ENCODE measurements around the gene SLC22A1. TPM values are rescaled to one million over a fixed set of nuclear protein-coding genes. Genes with fewer than 3 reads are reported as not detected.

The SLC22A1 gene
- total RNA-seq, 3 donors from 2014 or later: 0.98 to 3.2 (median 1.3) TPM

DNA sequence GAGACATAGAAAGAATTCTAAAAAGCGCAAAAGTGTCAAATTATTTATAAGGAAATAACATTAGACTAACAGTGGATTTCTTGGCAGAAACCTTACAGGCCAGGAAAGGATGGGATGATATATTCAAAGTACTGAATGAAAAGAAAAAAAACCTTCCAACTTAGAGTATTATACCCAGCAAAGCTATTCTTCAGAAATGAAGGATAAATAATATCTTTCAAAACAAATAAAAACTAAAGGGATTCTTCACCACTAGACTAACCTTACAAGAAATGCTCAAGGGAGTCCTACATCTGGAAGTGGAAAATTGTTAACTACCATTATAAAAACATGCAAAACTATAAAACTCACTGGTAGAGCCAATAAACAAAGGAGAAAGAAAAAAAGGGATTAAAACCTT is 71.2 kb downstream of the SLC22A1 start:
- intact Hi-C loops (cut with DNase I; ENCODE audit: low total_unique reads): no loop called here
- TF ChIP-seq POLR2AphosphoS5 (IDR thresholded peaks at IDR 0.05): no peak
- Histone ChIP-seq H3K9me3 (peaks cover 6 to 39% of the 10 kb centered on the region in 2 donors), H3K4me1 (no peaks in the 10 kb centered on the region), H3K27ac (no peak overlapping the region), H3K4me3 (no peak overlapping the region), H3K36me3 (no peaks in the 10 kb centered on the region), H3K27me3 (no peaks in the 10 kb centered on the region)
- no peak for DNase-seq (ENCODE audit: low spot score in 2 of 2)

DNA sequence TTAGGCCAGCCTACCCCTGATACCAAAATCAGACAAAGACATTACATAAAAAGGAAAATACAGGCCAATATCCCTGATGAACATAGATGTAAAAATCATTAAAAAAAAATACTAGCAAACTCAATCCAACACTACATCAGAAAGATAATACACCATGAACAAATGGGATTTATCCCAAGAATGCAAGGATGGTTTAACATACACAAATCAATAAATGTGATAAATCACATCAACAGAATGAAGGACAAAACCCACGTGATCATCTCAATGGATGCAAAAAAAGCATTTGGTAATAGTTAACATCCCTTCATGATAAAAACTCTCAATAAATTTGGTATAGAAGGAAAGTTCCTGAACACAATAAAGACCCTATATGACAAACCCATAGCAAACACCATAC is 73.2 kb downstream of the SLC22A1 start:
- no peak overlapping the region for H3K4me3 ChIP-seq
- H3K4me1 ChIP-seq: no peaks in the 10 kb centered on the region
- peaks cover 6 to 39% of the 10 kb centered on the region in 2 donors for H3K9me3 ChIP-seq
- H3K36me3 ChIP-seq: no peaks in the 10 kb centered on the region
- H3K27ac ChIP-seq: no peak overlapping the region
- intact Hi-C loops (cut with DNase I; ENCODE audit: low total_unique reads): no loop called here
- TF ChIP-seq, protein P1, sequence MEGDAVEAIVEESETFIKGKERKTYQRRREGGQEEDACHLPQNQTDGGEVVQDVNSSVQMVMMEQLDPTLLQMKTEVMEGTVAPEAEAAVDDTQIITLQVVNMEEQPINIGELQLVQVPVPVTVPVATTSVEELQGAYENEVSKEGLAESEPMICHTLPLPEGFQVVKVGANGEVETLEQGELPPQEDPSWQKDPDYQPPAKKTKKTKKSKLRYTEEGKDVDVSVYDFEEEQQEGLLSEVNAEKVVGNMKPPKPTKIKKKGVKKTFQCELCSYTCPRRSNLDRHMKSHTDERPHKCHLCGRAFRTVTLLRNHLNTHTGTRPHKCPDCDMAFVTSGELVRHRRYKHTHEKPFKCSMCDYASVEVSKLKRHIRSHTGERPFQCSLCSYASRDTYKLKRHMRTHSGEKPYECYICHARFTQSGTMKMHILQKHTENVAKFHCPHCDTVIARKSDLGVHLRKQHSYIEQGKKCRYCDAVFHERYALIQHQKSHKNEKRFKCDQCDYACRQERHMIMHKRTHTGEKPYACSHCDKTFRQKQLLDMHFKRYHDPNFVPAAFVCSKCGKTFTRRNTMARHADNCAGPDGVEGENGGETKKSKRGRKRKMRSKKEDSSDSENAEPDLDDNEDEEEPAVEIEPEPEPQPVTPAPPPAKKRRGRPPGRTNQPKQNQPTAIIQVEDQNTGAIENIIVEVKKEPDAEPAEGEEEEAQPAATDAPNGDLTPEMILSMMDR (IDR thresholded peaks at IDR 0.05): no peak
- TF ChIP-seq POLR2AphosphoS5 (IDR thresholded peaks at IDR 0.05) (no peak), POLR2A (IDR thresholded peaks at IDR 0.05) (no peak)
- DNase-seq (ENCODE audit: low spot score in 2 of 2): no peak
- H3K27me3 ChIP-seq: no peaks in the 10 kb centered on the region

DNA sequence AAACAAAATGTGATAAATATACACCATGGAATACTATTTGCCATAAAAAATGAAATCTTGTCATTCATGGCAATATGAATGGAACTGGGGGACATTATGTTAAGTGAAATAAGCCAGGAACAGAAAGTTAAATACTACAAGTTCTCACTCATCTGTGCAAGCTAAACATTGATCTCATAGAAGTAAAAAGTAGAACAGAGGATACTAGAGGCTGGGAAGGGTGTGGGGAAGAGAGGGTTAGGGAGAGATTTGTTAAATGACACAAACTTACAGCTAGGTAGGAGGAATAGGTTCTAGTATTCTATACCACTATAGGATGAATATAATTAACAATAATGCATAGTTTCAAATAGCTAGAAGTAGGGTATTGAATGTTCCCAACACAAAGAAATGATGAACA is 76.0 kb downstream of the SLC22A1 start:
- H3K4me1 ChIP-seq: no peaks in the 10 kb centered on the region
- DNase-seq (ENCODE audit: low spot score in 2 of 2): no peak
- no peak overlapping the region for H3K27ac ChIP-seq
- H3K27me3 ChIP-seq: no peaks in the 10 kb centered on the region
- no peaks in the 10 kb centered on the region for H3K36me3 ChIP-seq
- intact Hi-C loops (cut with DNase I; ENCODE audit: low total_unique reads): no loop called here
- peaks cover 6 to 29% of the 10 kb centered on the region in 2 donors for H3K9me3 ChIP-seq
- TF ChIP-seq POLR2AphosphoS5 (IDR thresholded peaks at IDR 0.05) (no peak), POLR2A (IDR thresholded peaks at IDR 0.05) (no peak)
- TF ChIP-seq, protein P1 (IDR thresholded peaks at IDR 0.05): no peak
- H3K4me3 ChIP-seq: no peak overlapping the region

DNA sequence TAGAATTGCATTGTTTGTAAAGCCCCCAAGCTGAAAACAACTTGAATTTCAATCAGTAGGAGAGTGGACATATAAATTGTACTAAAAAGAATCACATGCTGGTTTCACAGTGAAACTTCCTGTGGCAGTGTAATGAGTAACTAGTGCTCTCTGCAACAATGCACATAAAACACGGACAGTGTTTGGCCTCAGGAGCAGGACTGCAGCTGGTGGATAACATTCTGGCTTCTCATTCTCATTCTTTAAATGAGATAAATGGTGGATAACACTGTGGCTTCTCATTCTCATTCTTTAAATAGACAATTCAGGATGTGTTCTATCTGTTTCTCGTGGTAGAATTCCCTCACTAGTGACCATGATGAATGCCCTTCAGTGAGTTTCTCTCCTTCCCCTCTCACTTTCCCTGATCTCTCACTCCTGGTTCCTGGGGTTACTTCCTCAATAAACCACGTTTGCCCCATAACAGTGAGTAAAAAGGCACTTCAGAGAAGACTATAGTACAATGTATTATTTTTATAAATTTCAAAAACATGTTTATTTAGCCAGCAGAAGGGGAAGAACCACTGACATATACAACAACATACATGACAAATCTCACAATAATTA is 77.1 kb downstream of the SLC22A1 start:
- intact Hi-C loops (cut with DNase I; ENCODE audit: low total_unique reads): no loop called here
- peaks cover 6 to 18% of the 10 kb centered on the region in 2 donors for H3K9me3 ChIP-seq
- H3K36me3 ChIP-seq: no peaks in the 10 kb centered on the region
- DNase-seq (ENCODE audit: low spot score in 2 of 2): no peak
- H3K27ac ChIP-seq: no peak overlapping the region
- H3K27me3 ChIP-seq: no peaks in the 10 kb centered on the region
- H3K4me3 ChIP-seq: no peak overlapping the region
- TF ChIP-seq POLR2A (IDR thresholded peaks at IDR 0.05): no peak
- no peak for TF ChIP-seq POLR2AphosphoS5 (IDR thresholded peaks at IDR 0.05)
- TF ChIP-seq, protein P1 (IDR thresholded peaks at IDR 0.05): no peak
- H3K4me1 ChIP-seq: no peaks in the 10 kb centered on the region

DNA sequence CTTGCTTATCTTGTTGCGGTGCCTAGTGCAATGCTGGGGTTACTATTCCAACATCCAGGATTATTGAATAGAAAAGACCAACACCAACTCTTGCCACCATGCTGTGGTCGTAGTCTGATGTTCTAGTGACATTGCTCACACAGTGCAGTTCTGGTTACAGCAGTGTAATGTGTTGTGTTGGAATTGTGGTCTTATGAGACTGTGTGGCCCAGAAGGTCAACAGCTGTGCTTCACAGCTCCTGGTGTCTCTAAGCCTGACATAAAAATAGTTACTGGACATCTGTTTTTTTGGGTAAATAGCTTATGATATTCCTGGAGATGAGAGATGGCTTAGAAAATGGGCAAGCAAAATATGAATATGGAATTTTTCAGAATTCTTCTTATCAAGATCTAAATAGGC is 79.4 kb downstream of the SLC22A1 start:
- Histone ChIP-seq H3K27me3 (no peaks in the 10 kb centered on the region), H3K9me3 (no peaks in the 10 kb centered on the region), H3K4me3 (no peak overlapping the region), H3K27ac (peak overlapping the region in 1 of 2 donors; percentile 21), H3K36me3 (no peaks in the 10 kb centered on the region), H3K4me1 (no peaks in the 10 kb centered on the region)
- TF ChIP-seq, protein P1 (IDR thresholded peaks at IDR 0.05): no peak
- TF ChIP-seq POLR2AphosphoS5 (IDR thresholded peaks at IDR 0.05): no peak
- no peak for TF ChIP-seq POLR2A (IDR thresholded peaks at IDR 0.05)
- no peak for DNase-seq (ENCODE audit: low spot score in 2 of 2)
- intact Hi-C loops (cut with DNase I; ENCODE audit: low total_unique reads): no loop called here

Data from breast epithelium (tissue), 4 donors.